Vagina (tissue), 2 donors: ENCODE results near the gene TTC39C.

Experiments used
- CTCF ChIP-seq, 3 experiments: fragments of 450-650 bp in 2 of 3; fragments of 200-600 bp in 1 of 3; sonication (generic) in 1 of 3; IDR thresholded peaks; one replicate each; pipeline ENCODE4 v1.5.1; 2017 to 2019; ENCODE audit warnings: antibody characterized with exemption in 3 of 3, mild to moderate bottlenecking in 2 of 3, moderate library complexity in 2 of 3
- POLR2AphosphoS5 ChIP-seq, 2 donors: sonication (generic); formaldehyde crosslinking; IDR thresholded peaks; one replicate each; pipeline ENCODE4 v1.9.0; 2017; ENCODE audit warnings: antibody characterized with exemption in 2 of 2, mild to moderate bottlenecking in 2 of 2, low read depth in 1 of 2; ENCODE audit not compliant: insufficient read depth in 1 of 2

- no peak for TF ChIP-seq POLR2AphosphoS5 (IDR thresholded peaks at IDR 0.05; ENCODE audit: insufficient read depth in 1 of 2, low read depth in 1 of 2)
- TF ChIP-seq CTCF (IDR thresholded peaks at IDR 0.05) = no peak
Observed at GRCh38 chr18:24071029-24071428, 56.5 kb downstream of the TTC39C start.
